ENCODE results near the gene GDAP2. TPM values are rescaled to one million over a fixed set of nuclear protein-coding genes. Genes with fewer than 3 reads are reported as not detected.
"Not testable (repeated sequence)": the region's sequence is repeated elsewhere in the genome, so short reads cannot be mapped to it uniquely, and the experiment has no call there.

GDAP2 gene
- total RNA-seq, 2 experiments from 2014 or later, result 20.8 to 22.9 TPM

DNA sequence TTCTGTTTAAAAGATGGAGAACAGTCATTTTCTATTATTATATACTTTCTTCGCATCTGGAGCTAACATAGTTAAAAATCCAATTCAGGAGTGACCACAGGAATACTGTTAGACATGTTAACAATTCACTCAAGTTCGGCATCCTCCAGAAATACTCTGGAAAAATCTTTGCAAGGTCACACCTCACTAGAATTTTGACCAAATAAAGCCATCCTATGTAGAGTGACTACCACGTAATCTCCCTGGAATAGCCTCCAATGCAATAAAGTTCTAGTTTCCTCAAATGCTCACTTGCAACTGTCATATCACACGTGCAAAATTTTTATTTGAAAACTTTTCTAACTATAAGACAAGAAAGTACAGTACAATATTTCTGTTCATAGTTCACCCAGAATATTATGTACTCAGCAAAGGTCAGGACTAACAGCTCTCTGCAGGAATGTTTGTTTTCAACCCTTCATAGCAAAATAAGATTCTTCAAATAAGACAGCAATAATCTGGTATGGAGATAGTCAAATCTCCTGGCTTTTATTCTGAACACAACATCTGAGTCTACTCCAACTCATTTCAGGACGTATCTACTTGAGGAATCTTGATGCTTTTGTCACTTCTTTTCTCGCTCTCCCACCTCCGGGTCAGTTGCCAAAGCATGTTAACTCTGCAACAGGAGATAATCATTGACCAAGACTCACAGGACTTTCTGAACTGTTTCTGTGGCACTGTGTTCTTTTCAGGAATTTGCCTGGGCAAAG is 82.6 kb downstream of the GDAP2 start:
- H3K27me3 Mint-ChIP-seq, result no peaks in the 10 kb centered on the region
- peaks cover 9% of the 10 kb centered on the region for H3K9me3 Mint-ChIP-seq
- H3K4me3 Mint-ChIP-seq, result no peak overlapping the region
- no peak for DNase-seq
- H3K36me3 Mint-ChIP-seq (ENCODE audit: low read depth), result no peaks in the 10 kb centered on the region
- H3K27ac Mint-ChIP-seq, result no peak overlapping the region
- no peaks in the 10 kb centered on the region for H3K4me1 Mint-ChIP-seq
- ChIA-PET CTCF (no interaction called here), POLR2A (no interaction called here)

DNA sequence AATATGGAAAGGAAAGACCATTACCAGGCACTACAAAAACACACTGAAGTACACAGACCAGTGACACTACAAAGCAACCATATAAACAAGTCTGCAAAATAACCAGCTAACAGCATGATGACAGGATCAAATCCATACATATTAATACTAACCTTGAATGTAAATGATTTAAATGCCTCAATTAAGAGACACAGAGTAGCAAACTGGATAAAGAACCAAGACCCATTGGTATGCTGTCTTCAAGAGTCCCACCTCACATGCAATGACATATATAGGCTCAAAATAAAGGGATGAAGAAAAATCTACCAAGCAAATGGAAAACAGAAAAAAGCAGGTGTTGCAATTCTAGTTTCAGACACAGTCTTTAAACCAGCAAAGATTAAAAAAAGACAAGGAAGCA is 84.9 kb downstream of the GDAP2 start:
- H3K4me3 Mint-ChIP-seq; DNase-seq; H3K4me1 Mint-ChIP-seq; H3K27me3 Mint-ChIP-seq; POLR2A ChIA-PET; H3K36me3 Mint-ChIP-seq (ENCODE audit: low read depth); H3K27ac Mint-ChIP-seq: not testable (repeated sequence)
- H3K9me3 Mint-ChIP-seq, result peaks cover 12% of the 10 kb centered on the region
- CTCF ChIA-PET, result interaction anchor here (1.2 kb wide), 1 partner anchor 10 kb away, joined by 3 read pairs; no protein-coding TSS in a partner anchor

DNA sequence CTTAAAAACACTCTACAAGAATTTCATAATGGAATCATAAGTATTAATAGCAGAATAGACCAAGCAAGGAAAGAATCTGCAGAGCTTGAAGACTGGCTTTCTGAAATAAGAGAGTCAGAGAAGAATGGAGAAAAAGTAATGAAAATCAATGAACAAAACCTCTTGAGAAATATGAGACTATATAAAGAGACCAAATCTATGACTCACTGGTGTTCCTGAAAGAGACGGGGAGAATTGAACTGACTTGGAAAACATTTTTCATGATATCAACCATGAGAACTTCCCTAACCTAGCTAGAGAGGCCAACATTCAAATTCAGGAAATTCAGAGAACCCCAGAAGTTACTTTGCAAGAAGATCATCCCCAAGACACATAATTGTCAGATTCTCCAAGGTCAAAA is 85.6 kb downstream of the GDAP2 start:
- Mint-ChIP-seq H3K9me3 (peaks cover 12% of the 10 kb centered on the region), H3K27me3 (no peaks in the 10 kb centered on the region), H3K36me3 (ENCODE audit: low read depth) (no peaks in the 10 kb centered on the region), H3K4me3 (no peak overlapping the region), H3K27ac (no peak overlapping the region), H3K4me1 (no peaks in the 10 kb centered on the region)
- no peak for DNase-seq
- ChIA-PET POLR2A (no interaction called here), CTCF (interaction anchor here (1.2 kb wide), 1 partner anchor 9 kb away, joined by 3 read pairs; no protein-coding TSS in a partner anchor)

DNA sequence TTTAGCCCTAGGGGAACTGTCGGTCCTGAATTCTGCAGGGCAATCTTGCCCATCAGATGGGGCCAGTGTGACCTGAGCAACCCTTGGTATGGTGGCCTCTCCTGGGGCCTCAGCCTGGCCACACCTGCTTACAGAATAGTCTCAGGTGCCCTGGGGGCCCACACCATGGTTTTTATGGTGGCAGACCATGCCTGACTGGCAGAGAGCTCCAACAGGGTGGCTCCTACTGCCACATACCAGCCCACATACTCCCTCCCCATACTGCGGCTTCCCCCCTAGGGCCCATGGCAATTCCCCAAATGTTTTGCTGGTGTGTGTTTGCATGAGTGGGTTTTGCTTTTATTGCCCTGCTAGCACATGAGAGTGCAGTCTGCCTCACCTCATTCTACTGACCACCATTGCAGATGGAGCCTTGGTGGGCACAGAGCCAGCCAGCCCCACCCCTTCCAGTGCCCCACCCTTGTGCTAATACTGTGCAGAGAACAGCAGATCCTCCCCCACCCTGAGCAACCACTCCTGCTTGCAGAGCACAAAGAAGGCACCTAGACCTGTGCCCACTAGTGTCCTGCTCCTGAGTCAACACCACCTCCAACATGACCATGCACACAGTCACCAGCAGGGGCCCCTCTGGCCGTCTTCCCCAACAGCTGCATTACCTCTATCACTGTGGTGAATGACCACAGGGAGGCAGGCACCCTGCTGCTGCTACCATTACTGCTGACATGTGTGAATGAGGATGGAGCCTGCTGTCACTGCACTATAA is 86.8 kb downstream of the GDAP2 start:
- no peak overlapping the region for H3K27ac Mint-ChIP-seq
- H3K9me3 Mint-ChIP-seq, result peaks cover 12% of the 10 kb centered on the region
- no peaks in the 10 kb centered on the region for H3K27me3 Mint-ChIP-seq
- H3K36me3 Mint-ChIP-seq (ENCODE audit: low read depth), result no peaks in the 10 kb centered on the region
- CTCF ChIA-PET, result no interaction called here
- H3K4me3 Mint-ChIP-seq, result no peak overlapping the region
- POLR2A ChIA-PET, result no interaction called here
- DNase-seq, result no peak
- H3K4me1 Mint-ChIP-seq, result no peaks in the 10 kb centered on the region

DNA sequence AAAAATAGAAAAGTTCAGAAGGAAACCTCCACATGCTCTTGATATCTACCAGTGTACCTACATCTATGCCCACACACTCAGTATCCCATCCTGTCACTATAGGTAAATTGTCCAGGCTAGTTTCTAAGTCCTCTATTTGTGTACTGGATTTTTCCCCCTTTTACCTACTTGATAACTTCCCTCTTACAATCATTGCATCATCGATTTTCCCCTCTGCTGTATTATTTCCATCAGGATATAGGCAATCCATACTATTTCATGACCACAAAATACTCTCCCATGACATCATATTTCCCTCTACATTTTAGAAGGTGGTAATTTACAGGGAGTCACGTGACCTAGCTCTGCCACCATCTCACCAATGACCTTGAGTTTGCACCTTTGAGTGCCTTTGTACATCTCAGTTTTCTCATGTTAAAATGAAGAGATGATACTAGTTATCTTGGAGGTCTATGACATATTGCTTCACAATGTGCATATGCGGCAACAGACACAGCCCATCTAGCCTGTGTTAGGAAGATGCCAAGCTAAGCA is 88.2 kb downstream of the GDAP2 start:
- no peaks in the 10 kb centered on the region for H3K4me1 Mint-ChIP-seq
- no peaks in the 10 kb centered on the region for H3K27me3 Mint-ChIP-seq
- H3K27ac Mint-ChIP-seq, result no peak overlapping the region
- ChIA-PET CTCF (no interaction called here), POLR2A (no interaction called here)
- H3K4me3 Mint-ChIP-seq, result no peak overlapping the region
- no peaks in the 10 kb centered on the region for H3K36me3 Mint-ChIP-seq (ENCODE audit: low read depth)
- no peak for DNase-seq
- H3K9me3 Mint-ChIP-seq, result peaks cover 12% of the 10 kb centered on the region

DNA sequence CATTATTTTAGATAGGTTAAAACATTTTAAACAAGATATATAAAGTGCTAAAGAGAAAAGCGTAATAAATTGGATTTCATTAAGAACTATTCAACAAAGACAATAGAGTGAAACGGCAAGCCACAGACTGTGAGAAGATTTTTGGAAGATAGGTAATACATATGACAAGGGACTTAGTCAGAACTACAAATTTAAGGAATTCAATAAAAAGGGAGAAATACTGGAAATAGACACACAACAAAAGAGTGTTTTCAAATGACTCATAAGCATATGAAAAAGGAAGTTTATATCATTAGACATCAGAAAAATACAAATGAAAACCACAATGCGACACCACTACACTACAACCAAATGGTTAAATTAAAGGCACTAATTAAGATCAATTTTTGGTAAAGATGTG is 90.5 kb downstream of the GDAP2 start:
- DNase-seq, result no peak
- Mint-ChIP-seq H3K36me3 (ENCODE audit: low read depth) (no peaks in the 10 kb centered on the region), H3K27ac (no peak overlapping the region), H3K4me3 (no peak overlapping the region), H3K4me1 (no peaks in the 10 kb centered on the region), H3K9me3 (peaks cover 5% of the 10 kb centered on the region), H3K27me3 (no peaks in the 10 kb centered on the region)
- ChIA-PET POLR2A (no interaction called here), CTCF (no interaction called here)

DNA sequence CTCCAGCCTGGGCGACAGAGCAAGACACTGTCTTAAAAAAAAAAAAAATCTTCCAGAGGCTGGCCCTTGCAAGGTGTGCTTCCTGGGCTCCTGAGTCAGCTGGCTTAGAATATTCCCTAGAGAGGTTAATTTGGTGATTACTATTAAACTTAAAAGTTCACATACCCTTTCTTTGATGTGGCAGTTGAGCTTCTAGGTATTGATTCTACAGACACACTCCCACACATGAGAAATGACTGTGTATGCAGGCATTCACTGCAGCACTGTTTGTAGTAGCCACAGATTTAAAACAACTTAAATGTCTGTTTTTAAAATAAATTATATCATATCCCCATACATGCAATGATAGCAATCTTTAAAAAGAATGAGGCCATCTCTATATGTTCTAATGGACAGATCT is 93.4 kb downstream of the GDAP2 start:
- no peak for DNase-seq
- H3K4me1 Mint-ChIP-seq, result no peaks in the 10 kb centered on the region
- H3K4me3 Mint-ChIP-seq, result no peak overlapping the region
- H3K36me3 Mint-ChIP-seq (ENCODE audit: low read depth), result no peaks in the 10 kb centered on the region
- ChIA-PET POLR2A (no interaction called here), CTCF (interaction anchor here (0.7 kb wide), 1 partner anchor 600 kb away, joined by 3 read pairs; no protein-coding TSS in a partner anchor)
- H3K27ac Mint-ChIP-seq, result no peak overlapping the region
- H3K9me3 Mint-ChIP-seq, result no peaks in the 10 kb centered on the region
- no peaks in the 10 kb centered on the region for H3K27me3 Mint-ChIP-seq

DNA sequence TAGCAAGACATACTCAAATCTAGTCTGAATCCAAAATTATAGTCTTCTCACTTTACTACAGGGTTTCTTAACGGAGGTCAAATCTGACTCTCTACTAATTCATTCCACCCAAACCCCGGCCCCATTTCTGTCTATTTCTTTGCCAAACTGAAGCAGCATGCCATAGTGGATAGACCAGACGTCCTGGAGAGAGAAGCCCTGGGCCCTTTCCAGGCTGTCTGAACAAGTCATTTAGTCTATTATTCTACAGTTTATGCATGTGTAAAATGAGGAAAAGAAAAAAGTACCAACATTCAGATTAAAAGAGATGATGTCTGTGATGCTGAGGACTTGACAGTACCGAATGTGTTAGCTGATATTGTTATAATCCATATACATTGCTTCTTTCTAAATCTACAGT is 95.0 kb downstream of the GDAP2 start:
- Mint-ChIP-seq H3K27me3 (peaks cover 2% of the 10 kb centered on the region), H3K9me3 (no peaks in the 10 kb centered on the region), H3K4me1 (no peaks in the 10 kb centered on the region), H3K4me3 (no peak overlapping the region), H3K27ac (no peak overlapping the region), H3K36me3 (ENCODE audit: low read depth) (no peaks in the 10 kb centered on the region)
- ChIA-PET POLR2A (no interaction called here), CTCF (interaction anchor here (1.1 kb wide), 1 partner anchor 10 kb away, joined by 3 read pairs; no protein-coding TSS in a partner anchor)
- DNase-seq, result no peak

DNA sequence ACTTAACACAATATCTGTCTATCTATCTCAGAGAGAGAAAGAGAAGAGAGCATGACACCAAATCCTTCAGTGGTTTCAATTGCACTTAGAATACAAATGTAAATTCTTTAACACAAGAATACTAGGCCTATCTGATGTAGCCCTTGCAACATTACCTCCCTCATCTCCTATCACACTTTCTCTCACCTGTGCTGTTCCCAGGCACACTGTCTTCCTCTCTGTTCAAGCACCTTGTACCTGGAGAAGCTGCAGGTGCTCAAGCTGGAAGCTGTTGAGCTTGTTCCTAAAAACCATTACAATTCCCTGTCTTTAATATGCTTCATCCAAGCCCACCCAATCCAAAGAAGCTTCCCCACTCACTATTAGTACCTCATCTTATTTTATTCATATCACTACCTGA is 97.0 kb downstream of the GDAP2 start:
- ChIA-PET POLR2A (no interaction called here), CTCF (no interaction called here)
- Mint-ChIP-seq H3K4me3 (no peak overlapping the region), H3K27ac (no peak overlapping the region), H3K27me3 (peaks cover 5% of the 10 kb centered on the region), H3K9me3 (no peaks in the 10 kb centered on the region), H3K36me3 (ENCODE audit: low read depth) (no peaks in the 10 kb centered on the region), H3K4me1 (no peaks in the 10 kb centered on the region)
- no peak for DNase-seq

DNA sequence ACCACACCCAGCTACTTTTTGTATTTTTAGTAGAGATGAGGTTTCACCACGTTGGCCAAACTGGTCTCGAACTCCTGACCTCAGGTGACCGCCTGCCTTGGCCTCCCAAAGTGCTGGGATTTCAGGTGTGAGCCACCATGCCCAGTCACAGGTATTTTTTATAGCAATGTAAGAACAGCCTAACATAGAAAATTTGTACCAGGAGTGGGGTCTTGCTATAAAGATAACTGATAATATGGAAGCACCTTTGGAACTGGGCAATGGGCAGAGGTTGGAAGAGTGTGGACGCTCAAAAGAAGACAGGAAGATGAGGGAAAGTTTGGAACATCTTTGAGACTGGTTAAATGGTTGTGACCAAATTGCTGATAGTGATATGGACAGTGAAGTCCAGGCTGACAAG is 99.2 kb downstream of the GDAP2 start:
- no peaks in the 10 kb centered on the region for H3K36me3 Mint-ChIP-seq (ENCODE audit: low read depth)
- POLR2A ChIA-PET, result no interaction called here
- DNase-seq, result no peak
- CTCF ChIA-PET, result no interaction called here
- no peak overlapping the region for H3K4me3 Mint-ChIP-seq
- H3K27me3 Mint-ChIP-seq, result peaks cover 5% of the 10 kb centered on the region
- peaks cover 4% of the 10 kb centered on the region for H3K4me1 Mint-ChIP-seq
- H3K9me3 Mint-ChIP-seq, result no peaks in the 10 kb centered on the region
- H3K27ac Mint-ChIP-seq, result no peak overlapping the region

DNA sequence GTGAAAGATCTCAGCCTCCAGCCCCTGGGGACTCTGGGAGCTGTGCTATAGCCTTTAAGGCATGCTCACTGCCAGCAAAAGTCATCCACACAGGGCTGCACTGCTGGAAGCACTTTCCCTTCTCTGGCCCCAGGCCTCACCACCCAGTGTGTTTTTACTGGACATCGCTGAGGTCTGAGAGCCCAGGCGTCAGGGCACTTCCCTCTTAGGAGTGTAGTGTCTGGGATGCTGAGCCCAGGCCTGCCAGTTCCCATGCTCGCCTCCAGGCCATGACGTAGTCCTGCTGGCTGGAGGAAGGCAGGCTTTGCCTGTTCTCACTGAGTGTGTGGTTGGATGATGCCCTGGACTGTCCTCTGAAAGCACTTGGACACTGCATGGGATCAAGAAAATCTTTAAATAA is 101.2 kb downstream of the GDAP2 start:
- Mint-ChIP-seq H3K4me1 (peaks cover 4% of the 10 kb centered on the region), H3K36me3 (ENCODE audit: low read depth) (no peaks in the 10 kb centered on the region), H3K27me3 (peaks cover 7% of the 10 kb centered on the region), H3K27ac (no peak overlapping the region), H3K9me3 (no peaks in the 10 kb centered on the region), H3K4me3 (no peak overlapping the region)
- CTCF ChIA-PET, result no interaction called here
- DNase-seq, result no peak
- POLR2A ChIA-PET, result no interaction called here

DNA sequence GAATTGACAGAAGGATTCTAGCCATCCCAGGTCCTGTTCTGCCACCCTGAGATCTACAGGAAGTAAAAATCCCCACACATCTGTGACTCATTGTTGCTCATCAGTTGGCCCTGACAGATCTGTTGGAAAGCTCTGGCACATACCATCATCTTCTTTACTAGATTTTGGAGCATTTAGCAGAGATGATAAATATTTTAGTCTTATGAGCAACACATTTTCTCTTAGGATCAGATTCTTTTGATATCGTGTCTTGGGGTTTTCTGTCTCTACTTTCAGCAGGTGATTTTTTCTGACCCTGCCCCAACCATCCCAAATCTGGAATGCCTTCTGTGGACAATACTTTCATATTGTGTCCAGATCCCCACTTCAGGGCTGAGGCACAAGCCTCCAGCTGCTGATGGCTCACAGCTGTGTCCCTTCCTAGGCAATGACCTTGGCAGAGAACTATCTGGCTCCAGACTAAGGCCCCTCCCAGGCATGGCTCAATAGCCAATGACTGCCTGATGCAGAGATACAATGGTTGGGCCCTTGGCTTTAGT is 102.8 kb downstream of the GDAP2 start:
- POLR2A ChIA-PET, result no interaction called here
- peaks cover 7% of the 10 kb centered on the region for H3K27me3 Mint-ChIP-seq
- H3K9me3 Mint-ChIP-seq, result peaks cover under 1% of the 10 kb centered on the region
- peaks cover 4% of the 10 kb centered on the region for H3K4me1 Mint-ChIP-seq
- DNase-seq, result no peak
- H3K27ac Mint-ChIP-seq, result no peak overlapping the region
- no peaks in the 10 kb centered on the region for H3K36me3 Mint-ChIP-seq (ENCODE audit: low read depth)
- H3K4me3 Mint-ChIP-seq, result no peak overlapping the region
- CTCF ChIA-PET, result interaction anchor here (0.6 kb wide), 1 partner anchor 440 kb away, joined by 3 read pairs; no protein-coding TSS in a partner anchor

DNA sequence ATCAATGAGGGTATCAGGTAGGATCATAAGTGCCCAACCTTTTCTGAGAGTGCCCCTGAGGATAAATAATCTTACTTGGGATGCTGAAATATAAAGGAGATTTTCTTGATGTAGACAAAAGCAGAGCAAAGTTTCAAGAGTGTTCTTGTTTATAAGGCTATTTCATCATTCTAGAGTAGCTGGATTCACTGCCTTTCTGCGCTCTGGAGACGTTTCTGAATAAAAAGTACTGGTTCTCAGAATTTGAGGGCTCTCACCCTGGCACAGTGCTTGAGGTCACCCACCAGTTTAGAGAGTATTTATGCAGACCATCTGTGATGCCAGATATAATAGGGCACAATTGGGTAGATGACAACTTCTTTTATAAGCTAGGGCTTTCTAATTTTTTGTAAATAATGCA is 103.3 kb downstream of the GDAP2 start:
- no peak for DNase-seq
- H3K9me3 Mint-ChIP-seq, result peaks cover 3% of the 10 kb centered on the region
- no peaks in the 10 kb centered on the region for H3K36me3 Mint-ChIP-seq (ENCODE audit: low read depth)
- ChIA-PET POLR2A (no interaction called here), CTCF (no interaction called here)
- no peak overlapping the region for H3K27ac Mint-ChIP-seq
- H3K27me3 Mint-ChIP-seq, result peaks cover 7% of the 10 kb centered on the region
- H3K4me3 Mint-ChIP-seq, result no peak overlapping the region
- H3K4me1 Mint-ChIP-seq, result peaks cover 4% of the 10 kb centered on the region

Data from activated CD4-positive, alpha-beta memory T cell treated with anti-CD3 and anti-CD28 coated beads, Interleukin-2, amount 10 ng/mL, durations not matched to agents 7 days and 5 days (primary cell).